GM12865 (cell line): ENCODE data around the gene FOXE1.

Experiments used
- DNase-seq: peaks from one replicate; pipeline ENCODE4 v3.0.0; 2010; ENCODE audit warnings: low read depth
- H3K4me3 ChIP-seq: 2 replicates; pipeline ENCODE4 v1.5.1; 2011; ENCODE audit warnings: mild to moderate bottlenecking, low read depth, low read length, control low read depth
- TF ChIP-seq, protein P1 (sequence below): IDR thresholded peaks from 2 replicates; pipeline ENCODE4 v1.5.1; 2011; ENCODE audit warnings: low read length, control low read depth, low read depth, inconsistent platforms; ENCODE audit not compliant: insufficient read depth; ENCODE audit errors: missing control alignments

FOXE1 gene

GRCh38 chr9:97846347-97846746, 6.7 kb upstream of the FOXE1 start:
- no peak overlapping the region for H3K4me3 ChIP-seq
- TF ChIP-seq, protein P1, sequence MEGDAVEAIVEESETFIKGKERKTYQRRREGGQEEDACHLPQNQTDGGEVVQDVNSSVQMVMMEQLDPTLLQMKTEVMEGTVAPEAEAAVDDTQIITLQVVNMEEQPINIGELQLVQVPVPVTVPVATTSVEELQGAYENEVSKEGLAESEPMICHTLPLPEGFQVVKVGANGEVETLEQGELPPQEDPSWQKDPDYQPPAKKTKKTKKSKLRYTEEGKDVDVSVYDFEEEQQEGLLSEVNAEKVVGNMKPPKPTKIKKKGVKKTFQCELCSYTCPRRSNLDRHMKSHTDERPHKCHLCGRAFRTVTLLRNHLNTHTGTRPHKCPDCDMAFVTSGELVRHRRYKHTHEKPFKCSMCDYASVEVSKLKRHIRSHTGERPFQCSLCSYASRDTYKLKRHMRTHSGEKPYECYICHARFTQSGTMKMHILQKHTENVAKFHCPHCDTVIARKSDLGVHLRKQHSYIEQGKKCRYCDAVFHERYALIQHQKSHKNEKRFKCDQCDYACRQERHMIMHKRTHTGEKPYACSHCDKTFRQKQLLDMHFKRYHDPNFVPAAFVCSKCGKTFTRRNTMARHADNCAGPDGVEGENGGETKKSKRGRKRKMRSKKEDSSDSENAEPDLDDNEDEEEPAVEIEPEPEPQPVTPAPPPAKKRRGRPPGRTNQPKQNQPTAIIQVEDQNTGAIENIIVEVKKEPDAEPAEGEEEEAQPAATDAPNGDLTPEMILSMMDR: no peak
- DNase-seq: no peak

- DNase-seq: no peak
- TF ChIP-seq, protein P1: no peak
- H3K4me3 ChIP-seq: no peak overlapping the region
Measured at GRCh38 chr9:97847474-97848214, 5.4 kb upstream of the FOXE1 start.

- TF ChIP-seq, protein P1: no peak
- DNase-seq: no peak
- H3K4me3 ChIP-seq: no peak overlapping the region
Measured at GRCh38 chr9:97848215-97848479, 4.9 kb upstream of the FOXE1 start.

DNA sequence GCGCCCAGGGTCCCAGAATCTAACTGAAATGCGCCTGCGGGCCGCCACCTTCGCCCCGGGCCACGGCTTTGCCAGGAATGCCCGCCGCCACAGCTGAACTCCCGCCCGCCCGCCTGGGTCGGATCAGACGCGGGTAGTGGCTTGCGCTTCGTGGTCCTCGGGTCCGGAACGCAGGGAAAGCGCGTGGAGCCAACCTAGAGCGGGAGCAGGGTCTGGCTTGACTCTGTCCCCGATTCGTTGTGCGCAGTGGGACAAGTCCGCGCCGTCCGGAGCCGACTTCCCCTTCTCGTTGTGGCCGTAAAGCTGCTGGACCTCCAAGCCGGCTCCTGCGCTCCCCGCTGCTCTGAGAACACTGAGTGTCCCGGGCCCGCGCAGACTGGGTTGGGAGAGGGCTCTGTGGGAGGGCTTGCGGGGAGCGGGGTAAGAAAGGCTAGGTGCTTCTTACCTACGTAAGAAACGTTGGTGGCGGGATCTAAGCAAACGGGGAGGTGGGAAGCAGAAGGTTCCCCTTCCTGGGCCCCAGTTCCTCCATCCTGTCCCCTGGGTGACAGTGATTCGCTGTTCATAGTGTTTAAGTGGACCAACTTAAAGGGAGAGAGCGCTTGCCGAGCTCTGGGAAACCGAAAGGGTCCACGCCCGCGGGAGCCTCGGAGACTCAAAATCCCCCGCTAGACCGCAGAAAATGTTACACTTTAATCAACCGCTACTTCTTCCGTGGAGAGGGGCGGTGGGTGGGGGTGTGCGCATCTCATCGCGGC, 4.4 kb upstream of the FOXE1 start:
- no peak for DNase-seq
- H3K4me3 ChIP-seq: peak overlapping the region; percentile 23; the same call in 1 of the 2 replicates
- TF ChIP-seq, protein P1: no peak

- H3K4me3 ChIP-seq: no peak overlapping the region
- TF ChIP-seq, protein P1: no peak
- DNase-seq: no peak
Measured at GRCh38 chr9:97849980-97850379, 3.0 kb upstream of the FOXE1 start.

DNA sequence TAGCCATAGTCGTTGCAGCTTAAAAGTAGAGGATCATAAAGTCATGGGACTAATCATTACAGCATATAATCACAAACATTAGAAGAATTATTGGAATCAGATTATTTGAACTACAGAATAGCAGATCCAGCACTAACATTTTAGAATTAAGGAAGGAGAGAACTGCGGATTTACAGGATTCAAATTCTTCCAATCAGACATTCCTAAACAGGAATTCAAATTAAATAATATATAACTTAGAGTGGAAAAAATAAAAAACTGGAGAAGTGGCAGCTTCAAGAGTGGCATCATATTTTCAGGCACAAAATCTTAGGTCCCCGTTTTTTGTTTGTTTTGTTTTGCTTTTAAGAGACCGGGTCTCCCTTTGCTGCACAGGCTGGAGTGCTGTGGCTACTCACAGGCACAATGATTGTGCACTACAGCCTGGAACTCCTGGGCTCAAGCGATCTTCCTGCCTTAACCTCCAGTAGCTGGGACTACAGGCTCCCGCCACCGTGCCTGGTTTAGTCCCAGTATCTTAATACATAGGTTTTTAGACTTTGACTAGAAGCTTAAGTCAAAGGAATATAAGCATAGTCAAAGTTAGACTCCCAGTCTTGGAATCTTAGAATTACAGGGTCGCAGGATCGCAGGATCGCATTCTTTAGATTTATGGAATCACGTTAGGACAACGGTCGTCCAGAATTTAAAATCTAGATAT, 2.1 kb upstream of the FOXE1 start:
- TF ChIP-seq, protein P1: no peak
- DNase-seq: no peak
- H3K4me3 ChIP-seq: no peak overlapping the region

DNA sequence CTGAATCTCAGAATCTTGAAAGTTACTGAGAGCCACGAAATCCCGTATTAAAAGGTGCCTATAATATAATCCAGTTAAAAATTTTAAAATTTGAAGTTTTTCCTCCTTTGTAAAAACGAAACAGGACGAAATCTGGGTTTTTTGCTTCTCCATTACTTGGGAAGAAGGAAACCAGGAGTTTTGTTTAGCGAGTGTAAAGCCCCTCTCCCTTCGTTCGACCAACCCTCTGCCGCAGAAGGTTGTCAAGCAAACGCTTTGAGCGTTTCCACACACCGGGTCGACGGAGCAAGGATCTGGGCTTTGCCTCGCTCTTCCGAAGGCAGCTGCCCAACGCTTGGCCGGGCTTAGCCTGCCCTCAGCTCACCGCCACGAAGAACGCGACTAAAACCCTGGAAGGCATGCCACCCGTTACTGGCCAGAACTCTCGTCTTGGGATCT, 1.6 kb upstream of the FOXE1 start:
- TF ChIP-seq, protein P1: no peak
- DNase-seq: no peak
- no peak overlapping the region for H3K4me3 ChIP-seq
